HepG2 (cell line): Measurements from ENCODE around the gene SRC. TPM values are rescaled to one million over a fixed set of nuclear protein-coding genes. Genes with fewer than 3 reads are reported as not detected.

Source experiments
- BRD4 ChIP-seq: sonication (generic); formaldehyde crosslinking; IDR thresholded peaks from 2 replicates; pipeline ENCODE4 v1.4.0; 2020; ENCODE audit warnings: missing genetic modification reagents
- DR1 ChIP-seq: sonication (generic); formaldehyde crosslinking; IDR thresholded peaks from 2 replicates; pipeline ENCODE4 v1.8.0; 2021; ENCODE audit warnings: mild to moderate bottlenecking, missing genetic modification reagents, inconsistent platforms
- HOXA3 ChIP-seq: sonication (generic); formaldehyde crosslinking; IDR thresholded peaks from 2 replicates; pipeline ENCODE4 v1.5.0; 2020; ENCODE audit warnings: missing genetic modification reagents
- ZKSCAN1 ChIP-seq: fragments of 150-350 bp; IDR thresholded peaks from 2 replicates; pipeline ENCODE4 v1.6.1; 2014; ENCODE audit warnings: low read length
- ZKSCAN5 ChIP-seq: sonication (generic); formaldehyde crosslinking; IDR thresholded peaks from 2 replicates; pipeline ENCODE4 v1.5.1; 2020; ENCODE audit warnings: mild to moderate bottlenecking, missing genetic modification reagents
- ZNF761 ChIP-seq: sonication (generic); formaldehyde crosslinking; conservative IDR thresholded peaks from 2 replicates; pipeline ENCODE4 v1.4.0; 2020; ENCODE audit warnings: mild to moderate bottlenecking, missing genetic modification reagents
- polyA plus RNA-seq, 8 experiments: library from polyadenylated mRNA; depleted of rRNA in 3 of 8; stranded (reverse) in 7 of 8; unstranded in 1 of 8; fragments of >200 nt; fragmentation: Illumina TruSeq in 4 of 8; extraction: Trizol in 4 of 8; gene quantifications; 2 replicates each; pipeline versions ENCODE4 v1.2.1 to v1.2.3, GENCODE V29; 2011 to 2016; ENCODE audit warnings: low read depth in 4 of 8, missing spikeins in 1 of 8, mixed read lengths in 1 of 8; ENCODE audit not compliant: insufficient read depth in 1 of 8
- total RNA-seq, 5 experiments: library from RNA; depleted of rRNA; stranded (reverse); fragments of >200 nt; fragmentation: Illumina TruSeq; extraction: Trizol; gene quantifications; 2 replicates each; pipeline ENCODE4 v1.2.3, GENCODE V29; 2016; ENCODE audit warnings: low read depth in 1 of 5
- TF ChIP-seq, protein P1 (sequence below): sonication (generic); formaldehyde crosslinking; IDR thresholded peaks from 2 replicates; pipeline ENCODE4 v1.8.1; 2023; ENCODE audit warnings: mild to moderate bottlenecking, missing genetic modification reagents
- TF ChIP-seq, protein P2 (sequence below): sonication (generic); formaldehyde crosslinking; IDR thresholded peaks from one replicate; pipeline ENCODE4 v1.5.1; 2020; ENCODE audit warnings: mild to moderate bottlenecking, missing genetic modification reagents; ENCODE audit errors: not compliant biosample characterization
- TF ChIP-seq, protein P3 (sequence below): sonication (generic); formaldehyde crosslinking; IDR thresholded peaks from 2 replicates; pipeline ENCODE4 v1.9.0; 2021; ENCODE audit warnings: mild to moderate bottlenecking, missing genetic modification reagents
- TF ChIP-seq, protein P4 (sequence below): IDR thresholded peaks from 2 replicates; pipeline ENCODE4 v1.6.1; 2016; ENCODE audit warnings: low read depth, control low read depth

The SRC gene
- total and polyA plus RNA-seq, 2 of the 13 experiments (the other 11 are each of a cell fraction or from before 2014, with no cell fraction given) = 54.7 to 192 TPM

DNA sequence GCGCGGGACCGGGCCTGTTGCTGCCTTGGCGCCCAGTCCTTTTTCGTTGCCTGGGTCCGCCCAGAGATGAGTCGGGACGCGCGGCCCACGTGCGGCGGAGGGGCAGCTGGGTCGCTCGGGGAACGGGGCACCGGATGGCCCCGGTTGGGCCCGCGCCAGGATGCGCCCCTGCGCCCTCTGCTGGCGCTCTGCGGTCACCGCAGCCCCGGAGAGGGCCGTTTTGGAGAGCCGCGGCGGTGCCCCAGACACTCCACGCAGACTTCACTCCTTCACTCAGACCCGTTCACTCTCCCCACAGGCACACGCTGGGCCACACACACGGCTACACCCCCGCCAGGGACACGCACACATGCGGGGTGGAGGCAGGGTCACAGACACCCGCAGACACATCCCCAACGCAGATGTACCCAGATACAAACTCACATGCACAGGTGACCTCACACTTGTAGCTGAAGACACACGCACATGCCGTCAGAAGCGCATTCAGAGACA lies 38.8 kb downstream of the SRC start (continued):
- TF ChIP-seq, protein P1, sequence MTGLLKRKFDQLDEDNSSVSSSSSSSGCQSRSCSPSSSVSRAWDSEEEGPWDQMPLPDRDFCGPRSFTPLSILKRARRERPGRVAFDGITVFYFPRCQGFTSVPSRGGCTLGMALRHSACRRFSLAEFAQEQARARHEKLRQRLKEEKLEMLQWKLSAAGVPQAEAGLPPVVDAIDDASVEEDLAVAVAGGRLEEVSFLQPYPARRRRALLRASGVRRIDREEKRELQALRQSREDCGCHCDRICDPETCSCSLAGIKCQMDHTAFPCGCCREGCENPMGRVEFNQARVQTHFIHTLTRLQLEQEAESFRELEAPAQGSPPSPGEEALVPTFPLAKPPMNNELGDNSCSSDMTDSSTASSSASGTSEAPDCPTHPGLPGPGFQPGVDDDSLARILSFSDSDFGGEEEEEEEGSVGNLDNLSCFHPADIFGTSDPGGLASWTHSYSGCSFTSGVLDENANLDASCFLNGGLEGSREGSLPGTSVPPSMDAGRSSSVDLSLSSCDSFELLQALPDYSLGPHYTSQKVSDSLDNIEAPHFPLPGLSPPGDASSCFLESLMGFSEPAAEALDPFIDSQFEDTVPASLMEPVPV (CRISPR knock-in tag) = no peak; the same call in 1 of the 2 replicates
- TF ChIP-seq BRD4 (0 out of 2 replicates have a peak, but pooled peaks have one; percentile 71), ZKSCAN1 (no peak), HOXA3 (CRISPR knock-in tag) (peak; percentile 91), DR1 (no peak), ZKSCAN5 (no peak), ZNF761 (CRISPR knock-in tag) (no peak)
- TF ChIP-seq, protein P2, sequence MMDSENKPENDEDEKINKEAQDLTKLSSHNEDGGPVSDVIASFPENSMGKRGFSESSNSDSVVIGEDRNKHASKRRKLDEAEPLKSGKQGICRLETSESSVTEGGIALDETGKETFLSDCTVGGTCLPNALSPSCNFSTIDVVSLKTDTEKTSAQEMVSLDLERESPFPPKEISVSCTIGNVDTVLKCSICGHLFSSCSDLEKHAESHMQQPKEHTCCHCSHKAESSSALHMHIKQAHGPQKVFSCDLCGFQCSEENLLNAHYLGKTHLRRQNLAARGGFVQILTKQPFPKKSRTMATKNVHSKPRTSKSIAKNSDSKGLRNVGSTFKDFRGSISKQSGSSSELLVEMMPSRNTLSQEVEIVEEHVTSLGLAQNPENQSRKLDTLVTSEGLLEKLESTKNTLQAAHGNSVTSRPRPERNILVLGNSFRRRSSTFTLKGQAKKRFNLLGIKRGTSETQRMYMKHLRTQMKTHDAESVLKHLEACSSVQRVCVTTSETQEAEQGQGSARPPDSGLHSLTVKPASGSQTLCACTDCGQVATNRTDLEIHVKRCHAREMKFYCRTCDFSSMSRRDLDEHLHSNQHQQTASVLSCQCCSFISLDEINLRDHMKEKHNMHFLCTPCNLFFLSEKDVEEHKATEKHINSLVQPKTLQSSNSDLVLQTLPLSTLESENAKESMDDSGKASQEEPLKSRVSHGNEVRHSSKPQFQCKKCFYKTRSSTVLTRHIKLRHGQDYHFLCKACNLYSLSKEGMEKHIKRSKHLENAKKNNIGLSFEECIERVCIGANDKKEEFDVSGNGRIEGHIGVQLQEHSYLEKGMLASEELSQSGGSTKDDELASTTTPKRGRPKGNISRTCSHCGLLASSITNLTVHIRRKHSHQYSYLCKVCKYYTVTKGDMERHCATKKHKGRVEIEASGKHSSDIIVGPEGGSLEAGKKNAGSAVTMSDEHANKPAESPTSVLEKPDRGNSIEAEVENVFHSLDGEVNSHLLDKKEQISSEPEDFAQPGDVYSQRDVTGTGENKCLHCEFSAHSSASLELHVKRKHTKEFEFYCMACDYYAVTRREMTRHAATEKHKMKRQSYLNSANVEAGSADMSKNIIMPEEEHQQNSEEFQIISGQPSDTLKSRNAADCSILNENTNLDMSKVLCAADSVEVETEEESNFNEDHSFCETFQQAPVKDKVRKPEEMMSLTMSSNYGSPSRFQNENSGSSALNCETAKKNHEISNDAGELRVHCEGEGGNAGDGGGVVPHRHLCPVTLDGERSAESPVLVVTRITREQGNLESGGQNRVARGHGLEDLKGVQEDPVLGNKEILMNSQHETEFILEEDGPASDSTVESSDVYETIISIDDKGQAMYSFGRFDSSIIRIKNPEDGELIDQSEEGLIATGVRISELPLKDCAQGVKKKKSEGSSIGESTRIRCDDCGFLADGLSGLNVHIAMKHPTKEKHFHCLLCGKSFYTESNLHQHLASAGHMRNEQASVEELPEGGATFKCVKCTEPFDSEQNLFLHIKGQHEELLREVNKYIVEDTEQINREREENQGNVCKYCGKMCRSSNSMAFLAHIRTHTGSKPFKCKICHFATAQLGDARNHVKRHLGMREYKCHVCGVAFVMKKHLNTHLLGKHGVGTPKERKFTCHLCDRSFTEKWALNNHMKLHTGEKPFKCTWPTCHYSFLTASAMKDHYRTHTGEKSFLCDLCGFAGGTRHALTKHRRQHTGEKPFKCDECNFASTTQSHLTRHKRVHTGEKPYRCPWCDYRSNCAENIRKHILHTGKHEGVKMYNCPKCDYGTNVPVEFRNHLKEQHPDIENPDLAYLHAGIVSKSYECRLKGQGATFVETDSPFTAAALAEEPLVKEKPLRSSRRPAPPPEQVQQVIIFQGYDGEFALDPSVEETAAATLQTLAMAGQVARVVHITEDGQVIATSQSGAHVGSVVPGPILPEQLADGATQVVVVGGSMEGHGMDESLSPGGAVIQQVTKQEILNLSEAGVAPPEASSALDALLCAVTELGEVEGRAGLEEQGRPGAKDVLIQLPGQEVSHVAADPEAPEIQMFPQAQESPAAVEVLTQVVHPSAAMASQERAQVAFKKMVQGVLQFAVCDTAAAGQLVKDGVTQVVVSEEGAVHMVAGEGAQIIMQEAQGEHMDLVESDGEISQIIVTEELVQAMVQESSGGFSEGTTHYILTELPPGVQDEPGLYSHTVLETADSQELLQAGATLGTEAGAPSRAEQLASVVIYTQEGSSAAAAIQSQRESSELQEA (CRISPR knock-in tag) = no peak
- TF ChIP-seq, protein P3, sequence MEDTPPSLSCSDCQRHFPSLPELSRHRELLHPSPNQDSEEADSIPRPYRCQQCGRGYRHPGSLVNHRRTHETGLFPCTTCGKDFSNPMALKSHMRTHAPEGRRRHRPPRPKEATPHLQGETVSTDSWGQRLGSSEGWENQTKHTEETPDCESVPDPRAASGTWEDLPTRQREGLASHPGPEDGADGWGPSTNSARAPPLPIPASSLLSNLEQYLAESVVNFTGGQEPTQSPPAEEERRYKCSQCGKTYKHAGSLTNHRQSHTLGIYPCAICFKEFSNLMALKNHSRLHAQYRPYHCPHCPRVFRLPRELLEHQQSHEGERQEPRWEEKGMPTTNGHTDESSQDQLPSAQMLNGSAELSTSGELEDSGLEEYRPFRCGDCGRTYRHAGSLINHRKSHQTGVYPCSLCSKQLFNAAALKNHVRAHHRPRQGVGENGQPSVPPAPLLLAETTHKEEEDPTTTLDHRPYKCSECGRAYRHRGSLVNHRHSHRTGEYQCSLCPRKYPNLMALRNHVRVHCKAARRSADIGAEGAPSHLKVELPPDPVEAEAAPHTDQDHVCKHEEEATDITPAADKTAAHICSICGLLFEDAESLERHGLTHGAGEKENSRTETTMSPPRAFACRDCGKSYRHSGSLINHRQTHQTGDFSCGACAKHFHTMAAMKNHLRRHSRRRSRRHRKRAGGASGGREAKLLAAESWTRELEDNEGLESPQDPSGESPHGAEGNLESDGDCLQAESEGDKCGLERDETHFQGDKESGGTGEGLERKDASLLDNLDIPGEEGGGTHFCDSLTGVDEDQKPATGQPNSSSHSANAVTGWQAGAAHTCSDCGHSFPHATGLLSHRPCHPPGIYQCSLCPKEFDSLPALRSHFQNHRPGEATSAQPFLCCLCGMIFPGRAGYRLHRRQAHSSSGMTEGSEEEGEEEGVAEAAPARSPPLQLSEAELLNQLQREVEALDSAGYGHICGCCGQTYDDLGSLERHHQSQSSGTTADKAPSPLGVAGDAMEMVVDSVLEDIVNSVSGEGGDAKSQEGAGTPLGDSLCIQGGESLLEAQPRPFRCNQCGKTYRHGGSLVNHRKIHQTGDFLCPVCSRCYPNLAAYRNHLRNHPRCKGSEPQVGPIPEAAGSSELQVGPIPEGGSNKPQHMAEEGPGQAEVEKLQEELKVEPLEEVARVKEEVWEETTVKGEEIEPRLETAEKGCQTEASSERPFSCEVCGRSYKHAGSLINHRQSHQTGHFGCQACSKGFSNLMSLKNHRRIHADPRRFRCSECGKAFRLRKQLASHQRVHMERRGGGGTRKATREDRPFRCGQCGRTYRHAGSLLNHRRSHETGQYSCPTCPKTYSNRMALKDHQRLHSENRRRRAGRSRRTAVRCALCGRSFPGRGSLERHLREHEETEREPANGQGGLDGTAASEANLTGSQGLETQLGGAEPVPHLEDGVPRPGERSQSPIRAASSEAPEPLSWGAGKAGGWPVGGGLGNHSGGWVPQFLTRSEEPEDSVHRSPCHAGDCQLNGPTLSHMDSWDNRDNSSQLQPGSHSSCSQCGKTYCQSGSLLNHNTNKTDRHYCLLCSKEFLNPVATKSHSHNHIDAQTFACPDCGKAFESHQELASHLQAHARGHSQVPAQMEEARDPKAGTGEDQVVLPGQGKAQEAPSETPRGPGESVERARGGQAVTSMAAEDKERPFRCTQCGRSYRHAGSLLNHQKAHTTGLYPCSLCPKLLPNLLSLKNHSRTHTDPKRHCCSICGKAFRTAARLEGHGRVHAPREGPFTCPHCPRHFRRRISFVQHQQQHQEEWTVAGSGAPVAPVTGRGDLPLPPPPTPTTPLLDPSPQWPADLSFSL = no peak
- TF ChIP-seq, protein P4, sequence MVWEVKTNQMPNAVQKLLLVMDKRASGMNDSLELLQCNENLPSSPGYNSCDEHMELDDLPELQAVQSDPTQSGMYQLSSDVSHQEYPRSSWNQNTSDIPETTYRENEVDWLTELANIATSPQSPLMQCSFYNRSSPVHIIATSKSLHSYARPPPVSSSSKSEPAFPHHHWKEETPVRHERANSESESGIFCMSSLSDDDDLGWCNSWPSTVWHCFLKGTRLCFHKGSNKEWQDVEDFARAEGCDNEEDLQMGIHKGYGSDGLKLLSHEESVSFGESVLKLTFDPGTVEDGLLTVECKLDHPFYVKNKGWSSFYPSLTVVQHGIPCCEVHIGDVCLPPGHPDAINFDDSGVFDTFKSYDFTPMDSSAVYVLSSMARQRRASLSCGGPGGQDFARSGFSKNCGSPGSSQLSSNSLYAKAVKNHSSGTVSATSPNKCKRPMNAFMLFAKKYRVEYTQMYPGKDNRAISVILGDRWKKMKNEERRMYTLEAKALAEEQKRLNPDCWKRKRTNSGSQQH (CRISPR knock-in tag) = no peak
